G401.6 (cell line): ENCODE results near the gene NDUFA8.

Experiments
- FAIRE-seq: peaks from 2 replicates; lab custom pipeline; 2012; peaks lifted over from hg19 to GRCh38; lab: Jason Lieb, UNC

Gene NDUFA8

DNA sequence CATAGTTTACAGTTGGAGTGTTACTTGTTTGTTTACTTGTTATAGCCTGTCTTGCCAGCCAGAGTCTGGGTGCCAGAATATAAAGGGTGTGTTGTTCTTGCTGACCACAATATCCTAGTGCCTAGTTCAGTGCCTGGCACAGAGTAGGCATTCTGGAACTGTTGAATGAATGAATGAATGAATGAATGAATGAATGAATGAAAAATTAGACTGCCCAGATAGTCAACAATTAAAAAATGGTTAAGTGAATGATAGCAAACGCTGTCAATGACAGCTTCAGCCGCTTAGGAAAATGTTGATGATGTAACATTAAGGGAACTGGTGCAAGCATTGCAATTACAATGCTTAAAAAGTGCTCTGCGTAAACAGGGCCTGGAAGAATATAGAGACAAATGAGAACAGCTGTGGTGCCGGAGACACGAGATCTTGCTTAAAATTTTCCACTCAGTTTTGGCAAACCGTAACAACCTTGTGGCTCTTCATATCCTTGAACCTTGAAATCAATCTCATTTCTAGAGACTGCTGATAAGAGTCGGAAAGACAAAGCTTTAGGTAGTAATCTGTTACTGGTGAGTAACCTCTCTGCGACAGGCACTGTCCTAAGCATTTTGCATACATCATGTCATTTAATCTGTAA lies 61.8 kb downstream of the NDUFA8 start:
- no peak for FAIRE-seq

DNA sequence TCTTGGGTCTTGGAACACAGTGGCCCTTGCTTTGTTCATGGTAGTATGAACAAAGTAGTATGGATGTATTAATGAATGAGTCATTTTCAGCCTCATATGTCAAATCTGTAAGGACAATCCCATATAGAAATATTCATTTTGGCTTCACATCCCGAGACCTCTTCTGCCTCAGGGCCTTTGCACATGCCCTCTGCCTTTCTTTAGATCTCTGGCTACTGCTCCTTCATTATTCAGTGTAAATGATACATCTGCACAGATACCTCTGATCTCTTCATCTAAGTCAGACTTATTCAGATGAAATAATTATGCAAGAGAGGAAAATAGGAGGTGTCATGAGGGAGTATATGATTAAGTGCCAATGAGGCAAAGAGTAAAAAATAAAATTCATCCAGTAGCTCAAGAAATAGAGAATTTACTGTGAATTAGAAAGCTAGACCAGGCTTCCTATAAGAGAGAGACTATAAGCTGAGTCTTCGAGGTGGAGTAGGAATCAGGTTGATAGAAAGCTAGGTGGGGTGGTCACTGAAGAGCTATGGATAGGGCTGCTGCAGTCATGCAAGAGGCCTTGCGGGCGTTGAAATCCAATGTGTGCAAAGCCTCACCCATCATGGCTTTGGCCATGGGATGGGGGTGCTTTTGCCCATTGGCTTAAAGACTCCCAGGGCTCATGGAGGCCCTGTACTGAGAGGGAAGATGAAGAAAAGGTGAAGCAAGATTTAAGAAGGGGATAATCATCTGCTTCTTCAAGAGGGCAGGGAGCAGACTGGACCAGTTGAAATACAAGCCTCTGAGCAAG lies 62.8 kb downstream of the NDUFA8 start:
- no peak for FAIRE-seq

DNA sequence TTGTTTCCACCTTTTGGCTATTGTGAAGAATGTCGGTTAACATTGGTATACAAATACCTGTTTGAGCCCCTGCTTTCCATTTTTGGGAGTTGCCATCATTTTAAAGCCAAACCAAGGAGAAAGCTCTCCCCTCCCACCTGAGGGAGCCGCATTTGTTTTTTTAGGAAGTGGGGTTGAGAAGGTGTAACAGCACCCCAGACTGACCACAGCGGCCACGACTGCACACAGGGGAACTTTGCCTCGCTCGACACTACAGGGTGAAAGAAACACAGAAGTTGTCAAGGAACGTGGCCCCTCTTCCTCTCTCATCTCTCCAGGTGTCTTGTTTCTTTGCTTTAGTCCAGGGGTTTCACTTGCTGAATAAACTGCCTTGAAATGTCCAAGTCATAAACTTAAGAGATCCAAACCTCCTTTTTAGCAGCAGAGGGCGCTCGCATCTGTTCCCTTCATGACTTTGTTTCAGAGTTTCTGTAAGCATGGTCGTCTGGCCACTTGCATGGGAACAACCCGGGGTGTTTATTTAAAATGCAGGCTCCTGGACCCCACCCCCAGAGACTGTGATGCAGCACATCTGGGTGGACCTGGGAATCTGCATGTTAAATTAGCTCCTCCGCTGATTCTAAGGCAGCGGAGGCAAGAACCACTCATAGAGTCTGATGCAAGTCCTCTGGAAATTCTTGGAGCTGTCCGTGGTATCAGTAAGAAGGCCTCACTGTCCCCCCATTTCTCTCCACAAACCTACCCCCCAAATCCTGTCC lies 64.4 kb downstream of the NDUFA8 start:
- no peak for FAIRE-seq
